OCI-M2 (cell line): ENCODE results near the gene DBN1.

Experiments used
- DNase-seq: peaks from one replicate; lab custom pipeline; 2025; ENCODE audit not compliant: unreplicated experiment; lab: John Stamatoyannopoulos, UW

The DBN1 gene

GRCh38 chr5:177410575-177410974 is 62.9 kb downstream of the DBN1 start:
- no peak for DNase-seq

DNA sequence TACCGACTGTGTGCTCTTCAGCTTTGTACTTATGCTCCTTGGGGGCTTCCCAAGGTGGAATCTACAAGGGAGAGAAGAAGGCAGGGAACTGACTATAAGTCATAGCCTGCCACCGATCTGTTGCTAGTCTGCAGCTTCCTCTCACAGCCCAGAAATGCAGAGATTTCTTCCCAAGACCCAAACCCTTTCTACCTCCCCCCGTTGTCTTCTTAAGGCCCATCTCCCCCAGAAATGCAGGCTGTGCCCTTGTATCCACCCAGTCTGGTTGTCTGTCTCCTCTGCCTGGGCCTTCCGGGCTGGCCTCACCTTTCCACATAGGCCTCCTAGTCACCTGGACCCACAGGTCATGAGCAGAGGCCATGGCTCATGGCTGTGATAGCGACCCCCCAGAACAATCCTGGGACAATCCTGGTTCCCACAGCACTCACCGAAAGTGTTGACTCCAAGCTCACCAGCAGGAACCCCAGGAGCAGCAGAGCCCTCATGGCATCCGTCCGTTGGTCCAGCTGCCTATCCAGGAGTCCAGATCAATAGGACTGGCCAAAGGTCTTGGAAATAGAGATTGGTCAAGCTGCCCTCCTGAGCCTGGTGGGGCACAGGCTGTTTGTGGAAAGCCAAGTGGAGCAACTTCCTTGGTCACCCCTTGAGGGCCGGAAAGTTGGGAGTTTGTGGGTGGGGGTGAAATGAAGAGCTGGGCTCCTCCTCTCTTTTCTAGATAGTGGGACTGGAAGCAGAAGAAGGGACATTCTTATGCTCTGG is 64.2 kb downstream of the DBN1 start, which contains the start of gene F12:
F12 (minus strand) TSS at position 522 of the 759 bp plus-strand sequence; CDS start at position 485, 37 bp downstream.
- DNase-seq: no peak
